ENCODE data around the gene ACOXL.

The ACOXL gene

GRCh38 chr2:110983133-110983532, 250.8 kb downstream of the ACOXL start:
- DNase-seq, result no peak

DNA sequence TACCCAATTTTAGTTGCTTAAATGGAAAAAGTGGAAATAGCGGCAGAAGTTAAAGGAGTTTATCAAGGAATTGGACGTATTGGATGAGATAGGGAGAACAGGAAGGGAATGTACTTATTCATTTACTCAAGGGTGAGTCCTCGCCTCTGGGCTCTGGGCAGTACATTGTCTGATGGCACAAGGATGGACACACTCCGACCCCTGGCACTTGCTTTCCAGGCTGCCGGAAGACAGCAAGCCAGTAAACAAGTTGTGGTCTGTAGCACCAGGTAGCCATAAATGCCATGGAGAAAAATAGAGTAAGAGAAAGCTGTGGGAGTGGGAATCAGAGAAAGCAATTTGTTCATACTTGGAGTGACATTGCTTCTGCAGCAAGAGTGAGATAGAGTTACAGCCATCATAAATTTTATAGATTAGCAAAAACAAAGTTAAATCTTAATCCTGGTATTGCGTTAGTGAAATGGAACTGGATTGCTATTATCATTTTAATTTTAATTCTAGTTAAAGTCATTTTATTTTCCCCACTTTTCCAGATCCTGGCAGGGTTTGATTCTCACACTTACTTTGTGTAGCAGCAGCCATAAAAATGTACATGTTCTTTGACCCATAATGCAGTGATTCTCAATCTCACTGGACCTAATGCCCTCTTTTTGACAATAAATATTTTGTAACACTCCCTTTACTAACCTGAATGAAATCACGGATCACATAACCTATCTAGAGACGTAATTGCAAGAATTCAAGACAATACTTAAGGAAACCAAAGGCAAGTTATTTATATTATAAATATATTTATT, 252.5 kb downstream of the ACOXL start:
- no peak for DNase-seq

GRCh38 chr2:110990440-110990839, 258.1 kb downstream of the ACOXL start:
- no peak for DNase-seq

DNA sequence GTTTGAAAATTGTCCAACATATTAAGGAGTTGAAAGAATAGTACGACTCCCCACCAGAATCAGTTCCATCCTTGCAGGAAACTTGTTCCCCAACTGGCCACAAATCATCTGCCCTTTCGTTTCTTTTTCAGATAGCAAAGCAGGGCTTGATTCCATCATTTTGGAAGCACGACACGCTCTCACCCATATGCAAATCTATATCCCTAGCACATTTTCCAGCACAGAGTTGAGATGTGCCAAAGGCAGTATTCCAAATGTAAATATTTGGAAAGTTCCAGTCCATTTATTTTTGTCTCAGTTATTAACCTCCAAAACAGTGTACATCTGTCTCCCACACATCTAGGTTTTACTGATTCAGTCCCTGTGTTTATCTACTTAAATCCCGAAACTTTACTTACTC, 259.5 kb downstream of the ACOXL start:
- no peak for DNase-seq

GRCh38 chr2:110992886-110993285, 260.5 kb downstream of the ACOXL start:
- DNase-seq, result no peak

DNA sequence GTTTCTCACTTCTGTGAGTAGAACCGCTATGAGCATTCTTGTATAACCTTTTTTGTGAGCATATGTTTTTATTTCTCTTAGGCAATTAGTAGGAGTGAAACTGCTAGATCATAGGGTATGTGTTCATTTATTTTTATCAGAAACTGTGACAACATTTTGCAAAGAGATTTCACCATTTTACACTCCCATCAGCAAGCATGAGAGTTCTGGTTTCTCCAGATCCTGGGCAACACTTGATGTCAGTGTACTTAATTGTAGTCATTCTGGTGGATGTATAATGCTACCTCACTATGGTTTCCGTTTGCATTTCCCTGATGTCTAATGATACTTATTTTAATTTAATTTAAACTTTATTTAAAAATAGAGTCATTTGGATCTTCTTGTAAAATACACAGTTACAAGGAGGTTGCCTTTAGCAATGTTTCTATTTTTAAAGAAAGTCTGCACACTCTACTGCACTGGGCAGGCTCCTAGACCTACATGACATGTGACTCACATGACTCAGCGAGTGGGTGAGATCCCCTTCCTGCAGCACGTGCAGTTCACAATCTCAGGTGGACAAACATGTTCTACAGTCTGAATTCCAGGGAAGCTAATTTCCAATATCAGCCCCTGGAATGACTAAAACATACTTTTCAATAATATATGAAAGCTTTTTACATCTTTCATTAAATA, 261.3 kb downstream of the ACOXL start:
- peak; percentile 18 for DNase-seq

DNA sequence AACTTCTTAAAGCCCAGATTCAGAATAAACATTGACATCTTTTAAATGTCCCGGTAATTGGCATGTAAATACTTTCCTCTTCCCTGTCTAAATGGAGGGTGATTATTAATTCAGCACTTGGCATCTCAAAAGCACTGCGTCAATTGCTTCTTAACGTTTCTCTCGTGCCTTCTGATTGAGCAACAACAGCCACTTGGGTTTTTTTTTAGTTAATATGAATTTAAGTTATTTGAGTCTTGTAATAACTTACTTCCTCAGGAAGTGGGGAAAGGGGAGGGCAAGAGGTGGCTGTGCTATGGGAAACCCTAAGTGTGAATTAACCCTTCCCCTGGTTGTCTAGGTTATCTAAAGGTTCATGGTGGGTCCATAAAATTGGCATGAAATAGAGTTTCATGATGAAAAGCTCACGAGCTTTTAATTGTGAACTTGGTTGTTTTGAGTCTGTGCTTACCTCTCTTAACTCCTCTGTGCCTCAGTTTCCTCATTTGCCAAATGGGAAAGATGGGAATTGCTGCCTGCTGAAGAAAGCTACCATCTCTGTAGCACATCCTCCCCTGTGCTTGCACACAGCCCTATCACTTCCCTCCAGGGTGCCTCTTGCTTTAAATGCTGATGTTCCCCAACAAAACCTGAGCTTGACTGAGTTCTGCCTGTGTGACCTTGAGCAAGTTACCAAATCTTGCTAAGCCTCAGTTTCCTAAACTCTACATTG, 262.0 kb downstream of the ACOXL start:
- DNase-seq, result no peak

DNA sequence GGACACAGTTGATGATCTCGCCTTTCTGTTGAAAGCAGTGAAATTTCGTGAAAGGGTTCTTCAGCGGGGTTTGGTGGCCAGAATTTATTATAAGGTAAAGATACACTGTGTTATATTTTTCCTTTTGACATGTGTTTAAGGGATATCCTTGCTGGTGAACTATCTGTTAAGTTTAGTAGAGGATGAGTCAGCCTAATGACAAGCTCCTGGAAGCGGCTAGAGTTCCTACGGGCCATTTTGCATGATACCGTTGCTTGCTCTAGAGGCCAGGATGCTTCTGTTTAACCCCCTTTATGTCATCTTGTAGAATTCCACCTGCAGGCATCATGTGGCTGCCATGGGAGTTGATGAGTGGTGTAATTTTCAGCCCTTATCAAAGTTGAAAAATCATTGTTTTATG, 263.5 kb downstream of the ACOXL start:
- DNase-seq, result no peak

- DNase-seq, result no peak
These were observed 265.1 kb downstream of the ACOXL start for GRCh38 chr2:110997331-110998045.

GRCh38 chr2:110998311-110998710, 265.9 kb downstream of the ACOXL start:
- DNase-seq, result no peak

GRCh38 chr2:110999626-111000025, 267.3 kb downstream of the ACOXL start:
- DNase-seq, result no peak

DNA sequence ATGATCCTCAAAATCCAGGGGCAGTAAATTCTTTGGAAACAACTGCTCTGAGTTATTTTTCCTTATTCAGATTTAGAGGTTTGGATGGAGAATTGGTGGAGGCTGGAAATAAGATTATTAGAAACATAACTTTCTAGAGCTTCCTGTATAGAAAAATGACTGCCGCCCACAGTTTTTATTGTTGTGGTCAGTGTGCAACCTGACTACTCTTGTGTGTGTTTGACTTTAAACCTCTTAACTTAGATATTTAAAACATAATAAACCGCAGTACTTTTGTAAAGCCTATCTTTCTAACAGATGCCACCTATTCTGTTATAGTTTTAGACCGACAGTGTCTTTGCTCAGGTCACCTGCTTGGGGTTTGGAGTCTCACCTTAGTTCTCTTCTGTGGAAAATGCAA, 272.9 kb downstream of the ACOXL start:
- no peak for DNase-seq

DNA sequence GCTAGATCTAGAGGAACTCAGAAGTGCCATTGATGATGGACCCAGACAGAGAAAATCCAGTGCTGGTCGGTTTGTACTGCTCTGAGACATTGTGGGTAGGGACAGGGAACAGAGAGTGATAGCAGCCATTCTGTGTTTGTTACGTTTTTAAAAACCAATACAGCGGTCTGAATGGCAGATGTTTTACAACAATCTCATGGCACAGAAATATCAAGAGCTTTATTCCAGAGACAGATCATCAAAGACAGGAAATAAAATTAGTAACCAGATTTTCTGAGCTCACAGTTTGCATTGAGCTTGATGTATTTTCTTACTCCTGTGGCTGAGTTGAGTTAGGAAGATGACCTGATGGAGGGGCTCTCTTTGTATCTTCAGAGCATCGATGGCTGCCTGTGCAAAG, 273.4 kb downstream of the ACOXL start:
- DNase-seq, result no peak

DNA sequence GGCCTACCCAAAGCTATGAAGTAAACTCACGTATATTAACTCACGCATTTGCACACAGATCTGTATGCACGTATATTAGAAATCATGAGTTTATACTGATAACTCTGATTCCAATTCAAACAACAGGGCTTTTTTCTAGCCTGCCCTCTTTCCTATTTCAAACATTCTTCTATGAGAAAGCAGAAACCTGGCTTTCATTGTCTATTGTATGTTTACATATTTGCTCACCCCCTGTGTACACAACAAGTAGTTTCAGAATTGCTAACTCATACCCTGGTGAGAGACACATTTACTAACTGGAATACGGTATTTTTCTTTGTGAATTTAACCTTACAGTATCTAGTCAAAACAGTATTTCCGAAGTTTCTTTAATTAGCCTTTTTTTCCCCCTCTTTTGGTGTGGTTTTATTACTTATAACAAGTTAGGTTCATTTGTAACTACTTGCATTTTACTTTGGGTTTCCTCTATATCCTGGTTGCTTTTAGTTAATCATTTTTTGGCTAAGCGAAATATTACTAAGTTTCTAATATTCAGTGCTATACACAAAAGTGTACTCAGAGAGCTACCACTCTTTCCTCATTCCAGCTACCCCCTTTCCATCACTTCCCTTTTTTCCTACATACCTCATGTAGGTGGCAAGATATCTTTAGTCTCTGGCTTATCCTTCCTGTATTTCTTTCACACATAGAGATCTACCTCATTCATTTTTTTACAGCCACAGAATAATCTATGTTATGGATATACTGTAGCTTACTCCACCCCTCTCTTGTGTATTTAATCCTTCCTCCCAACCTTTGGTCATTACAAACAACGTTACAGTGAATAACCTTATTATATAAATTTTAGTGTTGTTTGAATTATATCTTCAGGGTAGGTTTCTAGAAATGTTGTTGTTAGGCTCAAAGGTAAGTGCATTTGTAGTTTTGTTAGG, 275.6 kb downstream of the ACOXL start:
- DNase-seq, result no peak

- DNase-seq, result no peak
These were observed 278.8 kb downstream of the ACOXL start for GRCh38 chr2:111011218-111011617.

DNA sequence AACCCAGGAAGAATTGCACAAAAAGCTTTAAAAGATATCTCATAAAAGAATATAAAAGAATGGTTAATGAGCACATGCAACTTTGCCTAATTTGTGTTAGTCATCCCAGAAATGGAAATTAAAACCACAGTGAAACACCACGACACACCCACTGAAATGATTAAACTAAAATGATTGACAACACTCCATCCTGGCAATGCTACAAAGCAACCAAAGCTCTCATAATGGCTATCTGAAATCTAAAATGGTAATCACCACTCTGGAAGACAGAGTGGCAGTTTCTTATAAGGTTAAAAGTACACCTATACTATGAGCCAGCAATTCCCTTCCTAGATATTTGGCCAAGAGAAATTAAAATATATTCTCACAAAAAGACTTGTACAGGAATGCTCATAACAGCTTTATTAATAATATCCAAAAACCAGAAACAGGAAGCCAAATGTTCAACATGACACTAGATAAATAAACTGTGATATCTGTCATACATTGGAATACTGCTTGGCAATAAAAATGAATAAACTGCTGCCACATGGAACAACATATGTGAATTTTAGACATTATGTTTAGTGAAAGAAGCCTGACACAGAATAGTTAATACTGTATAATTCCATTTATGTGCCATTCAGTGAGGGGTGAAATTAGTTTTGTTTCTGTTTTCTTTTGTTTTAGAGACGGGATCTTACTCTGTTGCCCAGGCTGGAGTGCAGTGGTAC, 283.1 kb downstream of the ACOXL start:
- no peak for DNase-seq

DNA sequence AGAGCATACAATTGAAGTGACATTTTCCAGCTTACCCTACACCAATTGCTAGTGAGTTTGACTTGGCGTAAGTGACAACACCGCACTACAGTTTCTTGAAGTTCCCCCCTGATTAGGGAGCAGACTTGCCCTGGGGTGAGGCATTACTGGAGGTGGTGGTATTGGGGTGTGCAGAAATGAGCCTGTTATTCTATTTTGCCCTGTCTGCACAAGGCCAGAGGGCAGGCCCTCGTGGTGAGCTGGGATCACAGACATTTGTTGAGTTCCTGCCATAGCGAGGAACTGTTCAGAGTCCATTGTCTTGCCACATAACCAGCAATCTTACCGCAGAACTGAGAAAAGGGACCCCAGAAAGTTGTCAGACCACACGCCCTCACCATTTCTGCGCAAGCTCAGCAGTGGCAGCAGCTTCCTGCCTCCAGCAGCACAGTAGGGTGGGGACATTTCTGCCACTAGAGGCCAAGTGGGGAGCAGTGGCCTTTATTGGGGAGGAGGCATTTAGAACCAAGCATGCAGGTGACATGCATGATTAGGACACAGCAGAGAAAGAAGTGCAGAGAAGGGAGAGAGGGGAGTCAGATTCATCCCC, 284.8 kb downstream of the ACOXL start:
- DNase-seq, result no peak

- DNase-seq, result no peak
These were observed 285.5 kb downstream of the ACOXL start for GRCh38 chr2:111017909-111018308.

GRCh38 chr2:111019381-111019780, 287.0 kb downstream of the ACOXL start:
- DNase-seq, result no peak

DNA sequence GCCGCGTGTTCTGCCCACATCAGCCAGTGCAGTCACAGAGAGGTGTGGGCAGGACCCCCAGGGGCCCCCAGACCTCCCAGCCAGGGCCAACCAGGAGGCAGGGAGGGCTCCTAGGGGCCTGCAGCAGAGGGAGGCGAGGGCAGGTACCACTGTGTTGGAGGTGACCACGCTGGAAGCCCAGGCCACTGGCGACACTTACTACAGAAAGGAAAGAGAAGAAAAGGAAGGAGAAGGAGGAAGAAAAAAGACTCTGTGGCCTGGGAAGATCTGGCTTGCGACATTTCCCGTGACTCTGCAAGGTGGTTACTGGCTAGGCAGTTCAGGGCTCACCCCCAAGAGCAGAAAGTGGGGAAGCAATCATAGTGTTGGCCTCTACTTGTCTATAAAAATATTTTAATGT, 290.3 kb downstream of the ACOXL start:
- no peak for DNase-seq

- no peak for DNase-seq
These were observed 292.1 kb downstream of the ACOXL start for GRCh38 chr2:111024496-111024895.
